Vagina (tissue), 2 donors: ENCODE data around the gene ATP6V0D1.

Experiments used
- POLR2A ChIP-seq, 2 donors: fragments of 450-650 bp; IDR thresholded peaks; one replicate each; pipeline ENCODE4 v1.6.1; 2017; ENCODE audit warnings: antibody characterized with exemption in 2 of 2, mild to moderate bottlenecking in 2 of 2, moderate library complexity in 2 of 2
- TF ChIP-seq, protein P1 (sequence below), 3 experiments: fragments of 450-650 bp in 2 of 3; fragments of 200-600 bp in 1 of 3; sonication (generic) in 1 of 3; IDR thresholded peaks; one replicate each; pipeline ENCODE4 v1.5.1; 2017 to 2019; ENCODE audit warnings: antibody characterized with exemption in 3 of 3, mild to moderate bottlenecking in 2 of 3, moderate library complexity in 2 of 3

DNA sequence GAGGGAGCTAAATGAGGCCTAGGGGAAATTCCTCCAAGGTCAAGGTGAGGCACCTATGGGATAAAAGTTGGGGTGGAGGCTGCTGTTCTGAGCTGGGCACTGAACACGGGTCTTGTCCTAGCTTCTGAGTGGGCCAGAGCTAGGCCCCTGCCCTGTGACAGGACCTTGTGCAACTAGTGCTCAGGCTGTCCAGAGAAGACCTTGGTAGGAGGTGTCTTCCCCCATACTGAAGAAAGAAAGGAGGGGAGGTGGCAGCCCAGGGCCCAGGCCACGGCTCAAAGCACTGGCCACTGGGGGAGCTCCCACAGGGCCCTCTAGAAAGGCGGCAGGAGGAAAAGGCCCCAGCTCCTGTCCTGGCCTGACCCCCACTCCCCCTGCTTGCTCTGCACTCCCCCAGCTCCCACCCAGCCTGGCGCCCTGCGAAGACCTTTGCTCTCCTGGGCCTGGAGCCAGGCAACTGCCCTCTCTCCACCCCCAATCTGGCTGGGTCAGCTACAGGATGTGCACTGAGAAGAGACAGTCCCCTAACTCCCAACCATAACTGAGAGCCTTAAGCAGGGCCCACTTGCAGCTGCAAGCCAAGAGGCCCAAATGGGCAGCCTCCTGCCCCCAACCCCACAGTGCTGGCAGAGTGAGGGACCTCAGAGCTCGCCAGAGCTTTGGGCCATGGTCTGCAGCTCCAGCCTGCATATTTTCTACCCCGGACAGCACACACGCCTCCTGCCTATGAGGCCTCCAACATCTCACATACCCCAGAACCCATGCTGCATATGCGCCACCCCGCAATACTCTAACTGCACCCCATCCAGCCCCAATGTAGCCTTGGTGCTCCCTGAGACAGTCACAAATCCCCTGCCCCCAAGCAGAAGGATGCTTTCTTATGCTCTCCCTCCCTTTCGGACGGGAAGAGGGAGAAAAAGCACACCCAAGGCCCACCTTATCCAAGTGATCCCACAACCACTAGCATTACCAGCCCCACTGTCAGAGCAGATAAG lies 34.7 kb downstream of the ATP6V0D1 start:
- no peak for TF ChIP-seq POLR2A (IDR thresholded peaks at IDR 0.05)
- TF ChIP-seq, protein P1, sequence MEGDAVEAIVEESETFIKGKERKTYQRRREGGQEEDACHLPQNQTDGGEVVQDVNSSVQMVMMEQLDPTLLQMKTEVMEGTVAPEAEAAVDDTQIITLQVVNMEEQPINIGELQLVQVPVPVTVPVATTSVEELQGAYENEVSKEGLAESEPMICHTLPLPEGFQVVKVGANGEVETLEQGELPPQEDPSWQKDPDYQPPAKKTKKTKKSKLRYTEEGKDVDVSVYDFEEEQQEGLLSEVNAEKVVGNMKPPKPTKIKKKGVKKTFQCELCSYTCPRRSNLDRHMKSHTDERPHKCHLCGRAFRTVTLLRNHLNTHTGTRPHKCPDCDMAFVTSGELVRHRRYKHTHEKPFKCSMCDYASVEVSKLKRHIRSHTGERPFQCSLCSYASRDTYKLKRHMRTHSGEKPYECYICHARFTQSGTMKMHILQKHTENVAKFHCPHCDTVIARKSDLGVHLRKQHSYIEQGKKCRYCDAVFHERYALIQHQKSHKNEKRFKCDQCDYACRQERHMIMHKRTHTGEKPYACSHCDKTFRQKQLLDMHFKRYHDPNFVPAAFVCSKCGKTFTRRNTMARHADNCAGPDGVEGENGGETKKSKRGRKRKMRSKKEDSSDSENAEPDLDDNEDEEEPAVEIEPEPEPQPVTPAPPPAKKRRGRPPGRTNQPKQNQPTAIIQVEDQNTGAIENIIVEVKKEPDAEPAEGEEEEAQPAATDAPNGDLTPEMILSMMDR (IDR thresholded peaks at IDR 0.05) = no peak
